ENCODE measurements around the gene LRRC55. TPM values are rescaled to one million over a fixed set of nuclear protein-coding genes. Genes with fewer than 3 reads are reported as not detected.

The LRRC55 gene
- total and polyA plus RNA-seq, 9 of the 15 experiments (the other 6 are each of a cell fraction or from before 2014, with no cell fraction given), result not detected

DNA sequence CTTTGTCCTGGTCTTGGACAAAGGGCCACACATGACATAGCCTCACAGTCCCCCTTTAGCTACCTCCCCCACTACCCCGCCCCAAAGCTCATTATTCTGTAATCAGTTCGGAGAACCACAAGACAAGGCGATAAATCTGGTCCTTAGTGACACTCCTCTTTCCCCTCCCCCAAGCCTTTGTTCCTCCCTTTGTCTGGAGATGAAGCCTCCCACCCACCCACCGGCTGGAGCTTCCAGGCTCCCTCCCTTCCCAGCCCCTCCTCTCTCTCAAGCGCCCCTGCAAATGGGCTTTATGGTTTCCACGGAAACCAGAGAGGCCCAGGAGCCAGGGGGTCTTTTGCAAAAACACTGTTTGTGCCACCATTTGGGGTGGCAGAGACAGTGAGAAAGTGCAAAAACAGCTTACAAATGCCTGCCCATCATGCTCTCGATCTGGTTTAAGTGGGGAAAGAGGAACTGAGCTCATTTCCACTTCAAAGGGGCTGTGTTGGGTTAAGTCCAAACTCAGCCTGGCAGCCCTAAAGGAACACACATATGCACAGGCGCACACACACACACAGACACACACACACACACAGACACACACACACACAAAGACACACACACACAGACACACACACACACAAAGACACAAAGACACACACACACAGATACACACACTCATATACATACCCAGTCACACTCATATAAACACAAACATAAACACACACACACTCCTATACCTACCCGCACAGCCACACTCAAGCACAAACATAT lies 31.8 kb downstream of the LRRC55 start (continued):
- TF ChIP-seq VEZF1 (CRISPR knock-in tag; IDR thresholded peaks at IDR 0.05) (peak; percentile 78), ZNF668 (CRISPR knock-in tag; IDR thresholded peaks at IDR 0.05) (no peak), ZNF766 (CRISPR knock-in tag; conservative IDR thresholded peaks at IDR 0.05) (no peak), ZSCAN29 (IDR thresholded peaks at IDR 0.05) (no peak)

- intact Hi-C loops (cut with micrococcal nuclease), result no loop called here
- H3K4me3 ChIP-seq, result no peak overlapping the region
- in situ Hi-C loops (cut with MboI), result no loop called here
- FAIRE-seq (no peak), ATAC-seq (no peak), DNase-seq (ENCODE audit: extremely low read depth in 1 of 4, low spot score in 3 of 4) (no peak)
- ChIA-PET POLR2A (no interaction called here), CTCF (ENCODE audit: low intra/inter-chr PET ratio) (no interaction called here)
- no peaks in the 10 kb centered on the region for H3K79me2 ChIP-seq (ENCODE audit: control insufficient read depth, insufficient read depth, low read length)
- 14% methylated on average over 2 of the region's 2 CpGs for WGBS (ENCODE audit: insufficient coverage, low coverage, missing lambda C conversion rate)
- peaks cover 0 to 1% of the 10 kb centered on the region in 2 experiments; a peak in 1 of 5 replicates for H3K27me3 ChIP-seq (ENCODE audit: control insufficient read depth in 2 of 2, insufficient read depth in 2 of 2, low read length in 2 of 2)
- no peaks in the 10 kb centered on the region for H4K20me1 ChIP-seq (replicated peaks; ENCODE audit: control insufficient read depth, insufficient read depth, low read length)
- H2AFZ ChIP-seq (ENCODE audit: low read depth, low read length), result no peak overlapping the region
- H3K9me1 ChIP-seq (ENCODE audit: control insufficient read depth, insufficient read depth, low read length), result no peaks in the 10 kb centered on the region
- H3K27ac ChIP-seq (ENCODE audit: extremely low read depth, low read depth, low read length), result no peak overlapping the region
- no peaks in the 10 kb centered on the region for H3K36me3 ChIP-seq (ENCODE audit: control insufficient read depth, insufficient read depth, low read length)
- BruUV-seq (replicated peaks), result no TSS peak
- 0 out of 5 replicates have a peak, but pooled peaks cover 0 to 2% of the 10 kb centered on the region in 2 experiments for H3K4me1 ChIP-seq (replicated peaks in 1 of 2; ENCODE audit: control insufficient read depth in 2 of 2, insufficient read depth in 2 of 2, low read length in 2 of 2)
- no peaks in the 10 kb centered on the region for H3K9me3 ChIP-seq (replicated peaks; ENCODE audit: control insufficient read depth, insufficient read depth, low read depth, low read length)
- no peak overlapping the region for H3K9ac ChIP-seq (ENCODE audit: insufficient read depth in 1 of 2, low read depth in 2 of 2, low read length in 2 of 2)
- H3K4me2 ChIP-seq (ENCODE audit: insufficient read depth, low read length), result no peak overlapping the region
- no peak for TF ChIP-seq CHD1 (IDR thresholded peaks at IDR 0.05; ENCODE audit: low read length)
- TF ChIP-seq NUFIP1 (IDR thresholded peaks at IDR 0.05; ENCODE audit: partially characterized antibody), result no peak
- TF ChIP-seq CEBPZ (IDR thresholded peaks at IDR 0.05; ENCODE audit: borderline replicate concordance, low read depth, low read length), result no peak
- no peak for TF ChIP-seq LARP7 (IDR thresholded peaks at IDR 0.05)
- TF ChIP-seq PYGO2 (tag; IDR thresholded peaks at IDR 0.05), result no peak
These were observed 32.3 kb downstream of the LRRC55 start for GRCh38 chr11:57214098-57214417.
